A549 treated with Mapracorat at 1 μM for 4 hours (cell line): ENCODE results near the gene MOK. TPM values are rescaled to one million over a fixed set of nuclear protein-coding genes. Genes with fewer than 3 reads are reported as not detected.

Experiments
- total RNA-seq: library from RNA; stranded (reverse); fragments of 200-300 nt; extraction: Qiagen RNA extraction; gene quantifications from 5 replicates; pipeline ENCODE4 v1.2.3, GENCODE V29; 2022

The MOK gene, protein sequence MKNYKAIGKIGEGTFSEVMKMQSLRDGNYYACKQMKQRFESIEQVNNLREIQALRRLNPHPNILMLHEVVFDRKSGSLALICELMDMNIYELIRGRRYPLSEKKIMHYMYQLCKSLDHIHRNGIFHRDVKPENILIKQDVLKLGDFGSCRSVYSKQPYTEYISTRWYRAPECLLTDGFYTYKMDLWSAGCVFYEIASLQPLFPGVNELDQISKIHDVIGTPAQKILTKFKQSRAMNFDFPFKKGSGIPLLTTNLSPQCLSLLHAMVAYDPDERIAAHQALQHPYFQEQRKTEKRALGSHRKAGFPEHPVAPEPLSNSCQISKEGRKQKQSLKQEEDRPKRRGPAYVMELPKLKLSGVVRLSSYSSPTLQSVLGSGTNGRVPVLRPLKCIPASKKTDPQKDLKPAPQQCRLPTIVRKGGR
- 19.1 to 22.8 TPM (median 21.5 TPM) in 5 replicates for total RNA-seq

DNA sequence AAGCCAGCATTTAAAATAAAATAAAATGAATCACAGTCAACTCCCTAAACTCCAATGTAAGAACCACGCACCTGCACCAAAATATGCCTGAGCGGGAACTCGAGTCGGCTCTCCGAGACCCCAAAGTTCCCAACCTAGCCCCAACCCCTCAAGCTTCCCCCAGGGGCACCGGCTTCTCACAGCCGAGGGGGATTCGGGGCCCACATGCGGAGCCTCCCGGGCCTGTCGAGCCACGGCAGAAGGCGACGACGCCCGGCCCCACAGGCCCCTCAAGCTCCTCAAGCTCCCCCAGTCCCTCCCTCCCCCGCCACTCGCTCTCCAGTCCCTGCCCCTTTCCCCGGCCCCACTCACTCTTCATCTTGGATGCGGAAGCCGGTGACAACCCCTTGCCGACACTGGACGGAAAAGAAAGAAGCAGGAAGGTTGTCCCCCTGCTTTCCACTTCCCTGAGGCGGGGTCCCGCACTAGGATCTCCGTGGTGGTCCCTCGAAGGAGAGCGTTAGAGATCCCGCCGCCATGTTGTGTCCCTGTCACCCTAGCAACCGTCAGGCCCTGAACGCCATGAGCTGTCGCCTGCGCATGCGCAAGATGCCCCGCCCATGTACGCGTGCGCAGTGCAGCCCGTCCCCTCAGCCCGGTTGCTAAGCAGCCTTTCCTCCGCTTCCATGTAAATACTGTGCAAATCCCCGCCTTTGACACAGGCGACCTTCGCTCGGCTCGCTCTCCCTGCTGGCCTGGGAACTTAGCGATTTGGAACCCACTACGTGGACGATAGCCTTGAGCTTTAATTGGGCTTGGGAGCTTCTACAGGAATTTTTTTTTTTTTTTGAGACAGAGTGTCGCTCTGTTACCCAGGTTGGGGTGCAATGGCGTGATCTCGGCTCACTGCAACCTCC, at the start of gene MOK:
Gene MOK (minus strand): TSS at position 554 of the 896 bp plus-strand sequence. CDS start 196 bp downstream, at position 358.

DNA sequence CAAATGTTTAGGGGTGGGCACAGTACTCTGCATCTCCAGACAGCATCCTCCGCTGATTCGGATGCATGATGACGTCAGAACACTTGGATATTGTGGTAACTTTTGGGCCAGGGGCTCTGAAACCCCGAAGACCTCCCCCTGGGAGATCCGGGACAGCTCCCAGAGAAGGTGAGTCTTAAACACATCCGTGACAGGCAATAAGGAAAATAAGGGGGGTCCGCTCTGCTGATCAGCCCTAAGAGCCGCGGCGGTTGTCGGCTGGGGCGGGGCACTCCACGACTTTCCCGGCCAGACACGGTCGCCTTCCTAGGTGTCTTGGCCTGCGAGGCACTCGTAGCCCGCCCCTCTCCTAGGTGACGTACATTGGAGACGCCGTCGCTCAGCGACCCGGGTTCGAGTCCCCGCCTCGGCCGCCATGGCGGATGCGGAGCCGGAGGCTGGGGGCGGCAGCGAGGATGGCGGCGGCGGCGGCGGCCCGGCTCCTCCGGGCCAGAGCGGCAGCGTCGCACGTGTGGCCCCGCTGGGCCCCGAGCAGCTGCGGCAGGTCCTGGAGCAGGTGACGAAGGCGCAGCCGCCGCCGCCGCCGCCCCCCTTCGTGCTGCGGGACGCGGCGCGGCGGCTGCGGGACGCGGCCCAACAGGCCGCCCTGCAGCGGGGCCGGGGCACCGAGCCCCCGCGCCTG, 14.5 kb upstream of the MOK start, which contains the start of gene ZNF839:
Gene ZNF839 (plus strand): TSS at position 396 of the 682 bp plus-strand sequence. CDS start 20 bp downstream, at position 416.

Other genes starting within 250 kb of the MOK start
- gene HSP90AA1, start 218.1 kb downstream of the MOK start, total RNA-seq, result 662 to 857 TPM (median 742 TPM) in 5 replicates
- gene WDR20, start 165.3 kb downstream of the MOK start, total RNA-seq, result 21.4 to 23.0 TPM (median 21.8 TPM) in 5 replicates
- 6.2 to 7.1 TPM (median 6.7 TPM) in 5 replicates for gene ZNF839, start 14.6 kb upstream of the MOK start, total RNA-seq
- 56.0 to 68.8 TPM (median 57.3 TPM) in 5 replicates for gene CINP, start 57.7 kb upstream of the MOK start, total RNA-seq
- 5.7 to 10.0 TPM (median 8.5 TPM) in 5 replicates for gene TECPR2, start 57.8 kb upstream of the MOK start, total RNA-seq
- gene ANKRD9, start 204.6 kb upstream of the MOK start, total RNA-seq, result 4.5 to 12.8 TPM (median 12.0 TPM) in 5 replicates